ENCODE measurements around the gene BBIP1.

BBIP1 gene

GRCh38 chr10:110861930-110862649 is 56.9 kb downstream of the BBIP1 start:
- DNase-seq = no peak

GRCh38 chr10:110861476-110861875 is 57.5 kb downstream of the BBIP1 start:
- no peak for DNase-seq

- no peak for DNase-seq
Measured at GRCh38 chr10:110860576-110861241, 58.3 kb downstream of the BBIP1 start.

- DNase-seq = no peak
Measured at GRCh38 chr10:110859973-110860376, 59.0 kb downstream of the BBIP1 start.

- DNase-seq = no peak
Measured at GRCh38 chr10:110859206-110859972, 59.6 kb downstream of the BBIP1 start.

GRCh38 chr10:110858297-110858934 is 60.6 kb downstream of the BBIP1 start:
- DNase-seq = no peak

- no peak for DNase-seq
Measured at GRCh38 chr10:110857265-110858171, 61.5 kb downstream of the BBIP1 start.

- no peak for DNase-seq
Measured at GRCh38 chr10:110853921-110854605, 64.9 kb downstream of the BBIP1 start.

- DNase-seq = no peak
Measured at GRCh38 chr10:110852947-110853346, 66.0 kb downstream of the BBIP1 start.

- no peak for DNase-seq
Measured at GRCh38 chr10:110852255-110852896, 66.6 kb downstream of the BBIP1 start.

- DNase-seq = no peak
Measured at GRCh38 chr10:110851020-110851612, 67.9 kb downstream of the BBIP1 start.

GRCh38 chr10:110850099-110850498 is 68.9 kb downstream of the BBIP1 start:
- DNase-seq = no peak

Measured in NCI-H2227 treated with DMSO at 0.1 percent for 48 hours (cell line).